Gastrocnemius medialis (tissue), 4 donors: ENCODE data around the gene HIRA. TPM values are rescaled to one million over a fixed set of nuclear protein-coding genes. Genes with fewer than 3 reads are reported as not detected.

ENCODE experiments used
- ATAC-seq, 2 donors: fragments of 150-250 bp; one replicate each; pipeline ENCODE4 v1.9.1; 2016
- DNase-seq, 2 donors: peaks; one replicate each; pipeline ENCODE4 v3.0.0-alpha.2; 2019
- H3K27ac ChIP-seq, 4 donors: fragments of 200-600 bp; sonication (generic); 1 replicate in 1 of 4; 2 replicates in 3 of 4; pipeline ENCODE4 v1.5.1; 2016 to 2018; ENCODE audit warnings: mild to moderate bottlenecking in 2 of 4, moderate library complexity in 1 of 4
- H3K27me3 ChIP-seq, 3 donors: fragments of 200-600 bp; sonication (generic) in 2 of 3; 1 replicate in 1 of 3; 2 replicates in 2 of 3; pipeline versions ENCODE4 v1.5.1 to v1.6.0; 2016 to 2019; ENCODE audit warnings: mild to moderate bottlenecking in 1 of 3, moderate library complexity in 1 of 3
- H3K36me3 ChIP-seq, 2 donors: fragments of 200-600 bp; sonication (generic) in 1 of 2; one replicate each; pipeline ENCODE4 v1.5.1; 2017 to 2018
- H3K4me1 ChIP-seq, 2 donors: fragments of 200-600 bp; sonication (generic) in 1 of 2; one replicate each; pipeline ENCODE4 v1.5.1; 2016 to 2017; ENCODE audit warnings: mild to moderate bottlenecking in 2 of 2
- H3K4me3 ChIP-seq, 4 donors: fragments of 200-600 bp; sonication (generic) in 3 of 4; 1 replicate in 1 of 4; 2 replicates in 3 of 4; pipeline ENCODE4 v1.5.1; 2016 to 2019; ENCODE audit warnings: mild to moderate bottlenecking in 2 of 4
- H3K9me3 ChIP-seq, 3 donors: fragments of 200-600 bp; sonication (generic) in 2 of 3; 1 replicate in 1 of 3; 2 replicates in 2 of 3; pipeline ENCODE4 v1.5.1; 2016 to 2019
- POLR2A ChIP-seq, 2 donors: fragments of 450-650 bp; IDR thresholded peaks; one replicate each; pipeline ENCODE4 v1.6.1; 2017; ENCODE audit warnings: antibody characterized with exemption in 2 of 2, mild to moderate bottlenecking in 2 of 2, moderate library complexity in 2 of 2
- in situ Hi-C, 4 donors: fragments of 200-750 bp; cut with MboI; loops; one replicate each; pipeline versions ENCODE4 v1.15.0 to v1.8.0; 2017; ENCODE audit warnings: low sequenced_read_pairs in 4 of 4
- intact Hi-C: fragments of 100-400 bp; cut with DNase I; formaldehyde crosslinking; loops from one replicate; pipeline ENCODE4 v1.15.1; 2023; ENCODE audit warnings: low total_unique reads
- total RNA-seq, 4 donors: library from RNA; depleted of rRNA; stranded (reverse); fragments of >200 nt; gene quantifications; one replicate each; pipeline versions ENCODE4 v1.1.0 to v1.2.3, GENCODE V29; 2016
- TF ChIP-seq, protein P1 (sequence below), 5 experiments: fragments of 450-650 bp in 3 of 5; fragments of 200-600 bp in 2 of 5; sonication (generic) in 2 of 5; IDR thresholded peaks in 4 of 5; conservative IDR thresholded peaks in 1 of 5; 1 replicate in 4 of 5; 2 replicates in 1 of 5; pipeline ENCODE4 v1.5.1; 2016 to 2019; ENCODE audit warnings: antibody characterized with exemption in 5 of 5, mild to moderate bottlenecking in 3 of 5, moderate library complexity in 3 of 5

Gene HIRA
- total RNA-seq, 4 donors from 2014 or later: 14.2 to 46.8 (median 24.6) TPM

- DNase-seq (no peak), ATAC-seq (no peak)
- Histone ChIP-seq H3K27ac (peak overlapping the region in 1 of 4 donors; percentile 12), H3K27me3 (no peaks in the 10 kb centered on the region), H3K4me3 (no peak overlapping the region), H3K4me1 (peaks cover 9 to 14% of the 10 kb centered on the region in 2 donors), H3K9me3 (no peaks in the 10 kb centered on the region), H3K36me3 (peaks cover 0 to 96% of the 10 kb centered on the region in 2 donors)
- in situ Hi-C loops (loop anchor here in 1 of 4 donors (25.0 kb wide), 1 partner anchor 282 kb away; the partner anchor contains the start of gene SLC25A1), intact Hi-C loops (no loop called here)
- no peak for TF ChIP-seq POLR2A (IDR thresholded peaks at IDR 0.05)
- TF ChIP-seq, protein P1, sequence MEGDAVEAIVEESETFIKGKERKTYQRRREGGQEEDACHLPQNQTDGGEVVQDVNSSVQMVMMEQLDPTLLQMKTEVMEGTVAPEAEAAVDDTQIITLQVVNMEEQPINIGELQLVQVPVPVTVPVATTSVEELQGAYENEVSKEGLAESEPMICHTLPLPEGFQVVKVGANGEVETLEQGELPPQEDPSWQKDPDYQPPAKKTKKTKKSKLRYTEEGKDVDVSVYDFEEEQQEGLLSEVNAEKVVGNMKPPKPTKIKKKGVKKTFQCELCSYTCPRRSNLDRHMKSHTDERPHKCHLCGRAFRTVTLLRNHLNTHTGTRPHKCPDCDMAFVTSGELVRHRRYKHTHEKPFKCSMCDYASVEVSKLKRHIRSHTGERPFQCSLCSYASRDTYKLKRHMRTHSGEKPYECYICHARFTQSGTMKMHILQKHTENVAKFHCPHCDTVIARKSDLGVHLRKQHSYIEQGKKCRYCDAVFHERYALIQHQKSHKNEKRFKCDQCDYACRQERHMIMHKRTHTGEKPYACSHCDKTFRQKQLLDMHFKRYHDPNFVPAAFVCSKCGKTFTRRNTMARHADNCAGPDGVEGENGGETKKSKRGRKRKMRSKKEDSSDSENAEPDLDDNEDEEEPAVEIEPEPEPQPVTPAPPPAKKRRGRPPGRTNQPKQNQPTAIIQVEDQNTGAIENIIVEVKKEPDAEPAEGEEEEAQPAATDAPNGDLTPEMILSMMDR (IDR thresholded peaks at IDR 0.05 in 4 of 5, conservative IDR thresholded peaks at IDR 0.05 in 1 of 5): no peak
Measured at GRCh38 chr22:19469421-19469820, 37.9 kb upstream of the HIRA start.

DNA sequence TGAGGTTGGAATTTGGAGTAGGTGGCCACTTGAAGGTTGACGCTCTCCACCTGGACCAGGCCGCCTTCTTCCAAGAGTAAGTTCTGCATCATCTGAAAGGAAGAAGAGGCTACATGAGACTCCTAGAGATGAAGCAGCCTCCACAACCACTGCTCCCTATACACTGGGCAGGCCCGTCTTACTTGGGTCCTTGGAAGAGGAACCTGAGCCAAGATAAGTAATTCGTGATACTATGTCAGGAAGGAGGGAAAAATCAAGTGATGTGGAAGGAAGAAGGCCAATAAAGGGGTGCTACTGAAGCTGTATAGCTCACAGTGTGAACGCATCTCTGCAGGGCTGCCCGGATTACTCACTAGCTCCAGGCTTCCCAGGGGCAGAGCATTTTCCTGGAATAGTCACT lies 36.4 kb upstream of the HIRA start:
- intact Hi-C loops: no loop called here

GRCh38 chr22:19466848-19467752 lies 35.6 kb upstream of the HIRA start:
- in situ Hi-C loops (loop anchor here in 1 of 4 donors (25.0 kb wide), 1 partner anchor 280 kb away; the partner anchor contains the start of gene SLC25A1), intact Hi-C loops (no loop called here)
- ATAC-seq (no peak), DNase-seq (no peak)
- H3K9me3 ChIP-seq: no peaks in the 10 kb centered on the region
- no peaks in the 10 kb centered on the region for H3K27me3 ChIP-seq
- TF ChIP-seq, protein P1 (IDR thresholded peaks at IDR 0.05 in 4 of 5, conservative IDR thresholded peaks at IDR 0.05 in 1 of 5): no peak
- no peak for TF ChIP-seq POLR2A (IDR thresholded peaks at IDR 0.05)
- H3K36me3 ChIP-seq: peaks cover 0 to 99% of the 10 kb centered on the region in 2 donors
- H3K4me3 ChIP-seq: no peak overlapping the region
- no peaks in the 10 kb centered on the region for H3K4me1 ChIP-seq
- no peak overlapping the region for H3K27ac ChIP-seq

More for the DNA sequence above, 36.4 kb upstream of the HIRA start:
- in situ Hi-C loops: loop anchor here in 1 of 4 donors (25.0 kb wide), 1 partner anchor 281 kb away; the partner anchor contains the start of gene SLC25A1
- Histone ChIP-seq H3K27ac (no peak overlapping the region), H3K27me3 (no peaks in the 10 kb centered on the region), H3K36me3 (peaks cover 0 to 99% of the 10 kb centered on the region in 2 donors), H3K9me3 (no peaks in the 10 kb centered on the region), H3K4me3 (no peak overlapping the region), H3K4me1 (peaks cover 0 to 3% of the 10 kb centered on the region in 2 donors)
- ATAC-seq (no peak), DNase-seq (no peak)
- no peak for TF ChIP-seq POLR2A (IDR thresholded peaks at IDR 0.05)
- TF ChIP-seq, protein P1 (IDR thresholded peaks at IDR 0.05 in 4 of 5, conservative IDR thresholded peaks at IDR 0.05 in 1 of 5): no peak

DNA sequence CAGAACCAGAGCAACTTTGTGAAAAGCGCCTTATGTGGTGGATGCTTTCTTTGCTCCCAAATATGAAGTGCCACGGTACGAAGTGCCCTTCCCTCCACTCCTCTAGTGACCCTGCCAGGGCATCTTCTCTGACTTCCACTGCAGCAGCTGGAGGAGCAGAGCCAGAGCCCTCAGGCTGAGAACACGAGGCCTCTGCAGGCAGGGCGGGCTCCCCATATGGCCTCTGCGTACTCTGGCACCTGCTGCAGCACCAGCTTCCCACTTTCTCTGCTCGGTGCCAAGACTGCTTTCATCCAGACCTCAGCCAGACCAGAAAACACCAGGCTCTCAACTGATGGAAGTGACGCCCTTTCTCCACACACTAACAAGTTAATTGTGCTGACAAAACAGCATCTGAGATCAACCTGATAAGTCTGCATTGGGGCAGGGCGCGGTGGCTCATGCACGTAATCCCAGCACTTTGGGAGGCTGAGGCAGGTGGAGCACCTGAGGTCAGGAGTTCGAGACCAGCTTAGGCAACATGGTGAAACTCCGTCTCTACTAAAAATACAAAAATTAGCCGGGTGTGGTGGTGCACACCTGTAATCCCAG lies 34.7 kb upstream of the HIRA start:
- intact Hi-C loops: no loop called here
- no peak overlapping the region for H3K27ac ChIP-seq
- H3K36me3 ChIP-seq: peaks cover 0 to 100% of the 10 kb centered on the region in 2 donors
- in situ Hi-C loops: loop anchor here in 1 of 4 donors (25.0 kb wide), 1 partner anchor 279 kb away; the partner anchor contains the start of gene SLC25A1
- no peak for ATAC-seq
- TF ChIP-seq, protein P1 (IDR thresholded peaks at IDR 0.05 in 4 of 5, conservative IDR thresholded peaks at IDR 0.05 in 1 of 5): no peak
- no peak for TF ChIP-seq POLR2A (IDR thresholded peaks at IDR 0.05)
- DNase-seq: no peak
- H3K4me1 ChIP-seq: no peaks in the 10 kb centered on the region
- H3K4me3 ChIP-seq: no peak overlapping the region
- no peaks in the 10 kb centered on the region for H3K27me3 ChIP-seq
- no peaks in the 10 kb centered on the region for H3K9me3 ChIP-seq
